ENCODE results near the gene MRPS25. TPM values are rescaled to one million over a fixed set of nuclear protein-coding genes. Genes with fewer than 3 reads are reported as not detected.

MRPS25 gene
- total RNA-seq (10 to 100 TPM; 25.8 to 44.5 (median 33.1) TPM), polyA plus RNA-seq (10 to 100 TPM; 45.0 to 86.1 (median 73.8) TPM)

- peak within 1 kb of the TSS; percentile 64 to 76 (median 69) for H3K4me3 ChIP-seq
- intact Hi-C loops (cut with DNase I) = loop anchor here (2.0 to 10.0 kb wide), 2 partner anchors 116 to 410 kb away; partner anchors contain the start of gene CCDC174
- peaks cover 0 to 23% (median 16%) of the 10 kb centered on the region in 4 donors for H3K4me1 ChIP-seq
- H3K27me3 ChIP-seq = no peaks in the 10 kb centered on the region
- DNase-seq = peak; percentile 95
- no peaks in the 10 kb centered on the region for H3K9me3 ChIP-seq
- peaks cover 0 to under 1% (median 0%) of the 10 kb centered on the region in 4 donors for H3K36me3 ChIP-seq
- TF ChIP-seq, protein P1, sequence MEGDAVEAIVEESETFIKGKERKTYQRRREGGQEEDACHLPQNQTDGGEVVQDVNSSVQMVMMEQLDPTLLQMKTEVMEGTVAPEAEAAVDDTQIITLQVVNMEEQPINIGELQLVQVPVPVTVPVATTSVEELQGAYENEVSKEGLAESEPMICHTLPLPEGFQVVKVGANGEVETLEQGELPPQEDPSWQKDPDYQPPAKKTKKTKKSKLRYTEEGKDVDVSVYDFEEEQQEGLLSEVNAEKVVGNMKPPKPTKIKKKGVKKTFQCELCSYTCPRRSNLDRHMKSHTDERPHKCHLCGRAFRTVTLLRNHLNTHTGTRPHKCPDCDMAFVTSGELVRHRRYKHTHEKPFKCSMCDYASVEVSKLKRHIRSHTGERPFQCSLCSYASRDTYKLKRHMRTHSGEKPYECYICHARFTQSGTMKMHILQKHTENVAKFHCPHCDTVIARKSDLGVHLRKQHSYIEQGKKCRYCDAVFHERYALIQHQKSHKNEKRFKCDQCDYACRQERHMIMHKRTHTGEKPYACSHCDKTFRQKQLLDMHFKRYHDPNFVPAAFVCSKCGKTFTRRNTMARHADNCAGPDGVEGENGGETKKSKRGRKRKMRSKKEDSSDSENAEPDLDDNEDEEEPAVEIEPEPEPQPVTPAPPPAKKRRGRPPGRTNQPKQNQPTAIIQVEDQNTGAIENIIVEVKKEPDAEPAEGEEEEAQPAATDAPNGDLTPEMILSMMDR (IDR thresholded peaks at IDR 0.05) = no peak
- TF ChIP-seq EP300 (IDR thresholded peaks at IDR 0.05) (peak in 1 of 4 donors; percentile 54), POLR2A (IDR thresholded peaks at IDR 0.05) (peak; percentile 64 to 90), POLR2AphosphoS5 (IDR thresholded peaks at IDR 0.05) (peak; percentile 93 to 98 (median 96))
- WGBS, 2 donors = 0 to 1% methylated on average over 69 of the region's 69 CpGs
- H3K27ac ChIP-seq = peak within 1 kb of the TSS; percentile 80 to 86 (median 84)
Observed at GRCh38 chr3:15064835-15065549, at the start of gene MRPS25. Gene MRPS25, minus strand, starts transcription at chr3:15065315. Its CDS starts 121 bp downstream, at chr3:15065194.

DNA sequence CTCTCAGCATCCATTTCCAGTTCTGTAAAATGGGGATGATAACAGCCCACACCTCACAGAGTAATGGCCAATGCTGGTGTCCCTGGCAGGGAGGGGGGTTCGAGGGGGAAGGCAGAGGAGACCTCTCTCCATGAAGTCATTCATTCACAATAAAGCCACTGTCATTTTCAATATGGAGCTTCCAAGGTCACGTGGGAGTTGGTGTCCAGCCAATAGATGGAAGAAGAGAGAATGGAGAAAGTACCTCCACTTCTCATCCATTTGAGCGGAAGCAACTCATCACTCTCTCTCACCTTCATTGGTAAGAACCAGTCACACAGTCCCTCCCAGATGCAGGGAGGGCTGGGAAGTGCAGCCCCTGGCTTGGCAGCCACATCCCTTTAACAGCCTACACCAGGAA, 48.8 kb upstream of the MRPS25 start:
- DNase-seq = no peak

DNA sequence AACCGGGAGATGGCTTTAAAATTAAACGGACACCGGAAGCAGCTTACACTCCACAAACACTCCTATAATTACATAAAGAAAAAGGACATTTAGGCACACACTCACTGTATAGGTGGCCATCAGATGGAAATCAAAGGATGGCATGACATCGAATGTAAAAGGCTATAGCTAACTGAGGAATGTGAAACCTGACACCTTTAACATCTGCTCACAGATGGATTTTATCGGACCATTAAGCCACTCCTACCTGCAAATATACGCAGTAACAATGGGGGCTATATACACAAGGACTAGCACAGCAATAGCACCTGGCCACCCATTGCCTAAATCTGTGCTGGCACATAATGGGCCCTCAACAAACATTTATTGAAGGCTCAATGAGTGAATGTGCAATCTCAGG, 48.4 kb upstream of the MRPS25 start:
- Histone ChIP-seq H3K36me3 (no peaks in the 10 kb centered on the region), H3K27me3 (peaks cover 0 to 6% (median 0%) of the 10 kb centered on the region in 3 donors), H3K9me3 (no peaks in the 10 kb centered on the region), H3K4me1 (no peaks in the 10 kb centered on the region), H3K4me3 (no peak overlapping the region), H3K27ac (no peak overlapping the region)
- intact Hi-C loops (cut with DNase I) = no loop called here
- TF ChIP-seq, protein P1 (IDR thresholded peaks at IDR 0.05) = no peak
- TF ChIP-seq POLR2AphosphoS5 (IDR thresholded peaks at IDR 0.05) (no peak), EP300 (IDR thresholded peaks at IDR 0.05) (no peak), POLR2A (IDR thresholded peaks at IDR 0.05) (no peak)
- no peak for DNase-seq
- 23 to 49% methylated on average over 6 of the region's 6 CpGs for WGBS, 2 donors

More for the DNA sequence above, 48.8 kb upstream of the MRPS25 start:
- H3K4me1 ChIP-seq = no peaks in the 10 kb centered on the region
- H3K27ac ChIP-seq = no peak overlapping the region
- H3K36me3 ChIP-seq = no peaks in the 10 kb centered on the region
- TF ChIP-seq, protein P1 (IDR thresholded peaks at IDR 0.05) = no peak
- TF ChIP-seq POLR2AphosphoS5 (IDR thresholded peaks at IDR 0.05) (no peak), POLR2A (IDR thresholded peaks at IDR 0.05) (no peak), EP300 (IDR thresholded peaks at IDR 0.05) (no peak)
- intact Hi-C loops (cut with DNase I) = no loop called here
- 72 to 79% methylated on average over 3 of the region's 3 CpGs for WGBS, 2 donors
- H3K9me3 ChIP-seq = no peaks in the 10 kb centered on the region
- H3K27me3 ChIP-seq = peaks cover 0 to 10% (median 0%) of the 10 kb centered on the region in 3 donors
- no peak overlapping the region for H3K4me3 ChIP-seq

GRCh38 chr3:15112011-15112410, 46.9 kb upstream of the MRPS25 start:
- Histone ChIP-seq H3K27ac (no peak overlapping the region), H3K27me3 (no peaks in the 10 kb centered on the region), H3K4me3 (no peak overlapping the region), H3K4me1 (peaks cover 0 to 6% (median 4%) of the 10 kb centered on the region in 4 donors), H3K36me3 (no peaks in the 10 kb centered on the region), H3K9me3 (no peaks in the 10 kb centered on the region)
- intact Hi-C loops (cut with DNase I) = no loop called here
- TF ChIP-seq, protein P1 (IDR thresholded peaks at IDR 0.05) = no peak
- TF ChIP-seq EP300 (IDR thresholded peaks at IDR 0.05) (no peak), POLR2AphosphoS5 (IDR thresholded peaks at IDR 0.05) (no peak), POLR2A (IDR thresholded peaks at IDR 0.05) (no peak)
- 73 to 74% methylated on average over 3 of the region's 3 CpGs for WGBS, 2 donors
- DNase-seq = no peak
